GM12878 (cell line): ENCODE data around the gene NFATC2. TPM values are rescaled to one million over a fixed set of nuclear protein-coding genes. Genes with fewer than 3 reads are reported as not detected.

Source experiments
- BRCA1 ChIP-seq: IDR thresholded peaks from 2 replicates; pipeline ENCODE4 v1.6.1; 2011; ENCODE audit warnings: low read depth, low read length, improper control_type of control experiment
- DPF2 ChIP-seq: fragments of 450-650 bp; IDR thresholded peaks from 2 replicates; pipeline ENCODE4 v1.6.1; 2017; ENCODE audit warnings: mild to moderate bottlenecking
- EP300 ChIP-seq, 2 experiments: fragments of 150-350 bp in 1 of 2; IDR thresholded peaks; 2 replicates each; pipeline ENCODE4 v1.6.1; 2011 to 2012; ENCODE audit warnings: low read depth in 2 of 2, low read length in 2 of 2, borderline replicate concordance in 1 of 2, improper control_type of control experiment in 1 of 2, inconsistent platforms in 1 of 2; ENCODE audit not compliant: control insufficient read depth in 1 of 2
- ESRRA ChIP-seq: IDR thresholded peaks from 2 replicates; pipeline ENCODE4 v1.6.1; 2012; ENCODE audit warnings: mild to moderate bottlenecking, low read length, improper control_type of control experiment
- NR2F1 ChIP-seq: fragments of 450-650 bp; conservative IDR thresholded peaks from 2 replicates; pipeline ENCODE4 v1.6.1; 2017; ENCODE audit warnings: mild to moderate bottlenecking
- POLR2AphosphoS2 ChIP-seq: IDR thresholded peaks from 2 replicates; pipeline ENCODE4 v1.6.1; 2011; ENCODE audit warnings: low read depth, mild to moderate bottlenecking, low read length, improper control_type of control experiment, moderate library complexity
- POU2F2 ChIP-seq: IDR thresholded peaks from 3 replicates; pipeline ENCODE4 v1.6.1; 2011; ENCODE audit warnings: low read depth, mild to moderate bottlenecking, low read length, borderline replicate concordance
- SIN3A ChIP-seq: IDR thresholded peaks from 2 replicates; pipeline ENCODE4 v1.6.1; 2012; ENCODE audit warnings: low read depth, low read length, improper control_type of control experiment
- SMARCA5 ChIP-seq: fragments of 450-650 bp; IDR thresholded peaks from 2 replicates; pipeline ENCODE4 v1.6.1; 2017; ENCODE audit warnings: mild to moderate bottlenecking
- SP1 ChIP-seq: IDR thresholded peaks from one replicate; pipeline ENCODE4 v1.6.1; 2011; ENCODE audit warnings: low read depth, low read length
- STAT1 ChIP-seq: fragments of 450-650 bp; conservative IDR thresholded peaks from 2 replicates; pipeline ENCODE4 v1.6.1; 2014; ENCODE audit warnings: antibody characterized with exemption, mild to moderate bottlenecking
- TBL1XR1 ChIP-seq: IDR thresholded peaks from 2 replicates; pipeline ENCODE4 v1.6.1; 2012; ENCODE audit warnings: low read depth, low read length, improper control_type of control experiment
- ZNF274 ChIP-seq: IDR thresholded peaks from one replicate; pipeline ENCODE4 v1.8.0; 2011; ENCODE audit not compliant: insufficient read length, insufficient read depth
- polyA plus RNA-seq, 11 experiments: library from polyadenylated mRNA; depleted of rRNA in 4 of 11; unstranded in 6 of 11; stranded (reverse) in 5 of 11; fragments of >200 nt; fragmentation: Nextera tagmentation in 4 of 11; fragmentation: Illumina TruSeq in 1 of 11; extraction: Ambion mirVana in 4 of 11; extraction: Trizol in 1 of 11; gene quantifications; 1 replicate in 1 of 11; 2 replicates in 10 of 11; pipeline versions ENCODE4 v1.2.1 to v1.2.3, GENCODE V29; 2011 to 2016; ENCODE audit warnings: inconsistent platforms in 2 of 11, missing spikeins in 2 of 11, low read depth in 1 of 11
- total RNA-seq, 4 experiments: library from RNA; depleted of rRNA in 3 of 4; stranded (reverse); fragments of >200 nt in 3 of 4; fragmentation: Illumina TruSeq in 1 of 4; extraction: Trizol in 1 of 4; gene quantifications; 2 replicates each; pipeline versions ENCODE4 v1.2.1 to v1.2.3, GENCODE V29; 2013 to 2021
- TF ChIP-seq, protein P1 (sequence below): IDR thresholded peaks from 2 replicates; pipeline ENCODE4 v1.6.1; 2012; ENCODE audit warnings: low read depth, low read length, improper control_type of control experiment
- TF ChIP-seq, protein P2 (sequence below): fragments of 450-650 bp; formaldehyde crosslinking; IDR thresholded peaks from 2 replicates; pipeline ENCODE4 v1.5.0; 2022; ENCODE audit warnings: mild to moderate bottlenecking, missing genetic modification characterization
- TF ChIP-seq, protein P3 (sequence below): IDR thresholded peaks from 2 replicates; pipeline ENCODE4 v1.6.1; 2012; ENCODE audit warnings: improper control_type of control experiment, low read depth, low read length; ENCODE audit not compliant: insufficient replicate concordance
- TF ChIP-seq, protein P4 (sequence below): IDR thresholded peaks from 2 replicates; pipeline ENCODE4 v1.6.1; 2011; ENCODE audit warnings: borderline replicate concordance, low read depth, mild to moderate bottlenecking, moderate library complexity, low read length; ENCODE audit not compliant: insufficient read depth, poor library complexity, severe bottlenecking

Gene NFATC2
- total and polyA plus RNA-seq, 10 of the 15 experiments (the other 5 are each of a cell fraction or from before 2014, with no cell fraction given): 3.3 to 20.0 (median 7.3) TPM

DNA sequence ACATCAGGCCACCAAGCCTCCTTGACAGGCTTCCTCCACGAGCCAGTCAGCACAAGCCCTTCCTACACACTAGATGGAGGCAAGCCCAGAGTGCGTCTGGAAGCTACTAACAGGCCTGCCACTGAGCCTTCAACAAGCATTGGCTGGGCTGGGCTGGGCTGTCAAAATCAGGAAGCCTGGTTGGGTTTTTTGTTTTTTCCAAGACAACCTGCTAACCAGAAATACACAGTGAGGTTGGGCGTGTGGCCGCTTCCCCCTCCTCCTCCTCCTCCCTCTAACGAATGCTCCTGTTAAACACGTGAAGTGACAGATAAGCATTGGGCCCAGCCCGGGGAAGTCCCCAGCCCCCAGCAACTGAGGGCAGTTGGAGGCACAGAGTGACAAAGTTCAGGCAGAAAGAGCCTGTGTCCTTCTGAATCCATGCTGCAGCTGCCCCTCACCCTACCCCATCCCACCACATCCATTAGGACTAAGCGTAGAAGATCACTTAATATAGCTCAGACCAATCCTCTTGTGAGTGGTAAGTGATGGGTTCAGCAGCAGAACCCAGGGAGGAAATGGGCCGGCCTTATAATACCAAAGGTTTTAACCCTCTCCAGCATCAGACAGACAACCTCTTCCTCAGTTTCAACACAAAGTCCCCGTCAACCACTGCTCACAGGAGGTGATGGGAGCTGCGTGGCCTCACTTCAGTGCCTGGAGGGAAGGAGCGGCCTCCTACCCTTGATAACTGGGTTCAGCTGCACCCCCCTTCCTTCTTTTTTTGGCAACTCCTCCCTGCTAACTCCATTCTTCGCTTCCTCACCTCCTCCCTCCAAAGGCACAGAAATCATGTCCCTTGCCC, 1.1 kb downstream of the NFATC2 start (continued):
- TF ChIP-seq, protein P1, sequence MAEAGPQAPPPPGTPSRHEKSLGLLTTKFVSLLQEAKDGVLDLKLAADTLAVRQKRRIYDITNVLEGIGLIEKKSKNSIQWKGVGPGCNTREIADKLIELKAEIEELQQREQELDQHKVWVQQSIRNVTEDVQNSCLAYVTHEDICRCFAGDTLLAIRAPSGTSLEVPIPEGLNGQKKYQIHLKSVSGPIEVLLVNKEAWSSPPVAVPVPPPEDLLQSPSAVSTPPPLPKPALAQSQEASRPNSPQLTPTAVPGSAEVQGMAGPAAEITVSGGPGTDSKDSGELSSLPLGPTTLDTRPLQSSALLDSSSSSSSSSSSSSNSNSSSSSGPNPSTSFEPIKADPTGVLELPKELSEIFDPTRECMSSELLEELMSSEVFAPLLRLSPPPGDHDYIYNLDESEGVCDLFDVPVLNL: no peak
- TF ChIP-seq TBL1XR1 (no peak), POU2F2 (no peak), SMARCA5 (no peak), ZNF274 (no peak), EP300 (IDR thresholded peaks at IDR 0.05; ENCODE audit: borderline replicate concordance in 1 of 2, control insufficient read depth in 1 of 2, low read depth in 2 of 2, low read length in 2 of 2) (peak in 1 of 2 experiments; percentile 66; a peak in 2 of 4 replicates), BRCA1 (no peak), SIN3A (no peak), ESRRA (no peak), STAT1 (no peak), NR2F1 (no peak), SP1 (no peak), DPF2 (no peak; the same call in 1 of the 2 replicates), POLR2AphosphoS2 (no peak)
- TF ChIP-seq, protein P2, sequence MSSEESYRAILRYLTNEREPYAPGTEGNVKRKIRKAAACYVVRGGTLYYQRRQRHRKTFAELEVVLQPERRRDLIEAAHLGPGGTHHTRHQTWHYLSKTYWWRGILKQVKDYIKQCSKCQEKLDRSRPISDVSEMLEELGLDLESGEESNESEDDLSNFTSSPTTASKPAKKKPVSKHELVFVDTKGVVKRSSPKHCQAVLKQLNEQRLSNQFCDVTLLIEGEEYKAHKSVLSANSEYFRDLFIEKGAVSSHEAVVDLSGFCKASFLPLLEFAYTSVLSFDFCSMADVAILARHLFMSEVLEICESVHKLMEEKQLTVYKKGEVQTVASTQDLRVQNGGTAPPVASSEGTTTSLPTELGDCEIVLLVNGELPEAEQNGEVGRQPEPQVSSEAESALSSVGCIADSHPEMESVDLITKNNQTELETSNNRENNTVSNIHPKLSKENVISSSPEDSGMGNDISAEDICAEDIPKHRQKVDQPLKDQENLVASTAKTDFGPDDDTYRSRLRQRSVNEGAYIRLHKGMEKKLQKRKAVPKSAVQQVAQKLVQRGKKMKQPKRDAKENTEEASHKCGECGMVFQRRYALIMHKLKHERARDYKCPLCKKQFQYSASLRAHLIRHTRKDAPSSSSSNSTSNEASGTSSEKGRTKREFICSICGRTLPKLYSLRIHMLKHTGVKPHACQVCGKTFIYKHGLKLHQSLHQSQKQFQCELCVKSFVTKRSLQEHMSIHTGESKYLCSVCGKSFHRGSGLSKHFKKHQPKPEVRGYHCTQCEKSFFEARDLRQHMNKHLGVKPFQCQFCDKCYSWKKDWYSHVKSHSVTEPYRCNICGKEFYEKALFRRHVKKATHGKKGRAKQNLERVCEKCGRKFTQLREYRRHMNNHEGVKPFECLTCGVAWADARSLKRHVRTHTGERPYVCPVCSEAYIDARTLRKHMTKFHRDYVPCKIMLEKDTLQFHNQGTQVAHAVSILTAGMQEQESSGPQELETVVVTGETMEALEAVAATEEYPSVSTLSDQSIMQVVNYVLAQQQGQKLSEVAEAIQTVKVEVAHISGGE (CRISPR knock-in tag): no peak
- TF ChIP-seq, protein P3, sequence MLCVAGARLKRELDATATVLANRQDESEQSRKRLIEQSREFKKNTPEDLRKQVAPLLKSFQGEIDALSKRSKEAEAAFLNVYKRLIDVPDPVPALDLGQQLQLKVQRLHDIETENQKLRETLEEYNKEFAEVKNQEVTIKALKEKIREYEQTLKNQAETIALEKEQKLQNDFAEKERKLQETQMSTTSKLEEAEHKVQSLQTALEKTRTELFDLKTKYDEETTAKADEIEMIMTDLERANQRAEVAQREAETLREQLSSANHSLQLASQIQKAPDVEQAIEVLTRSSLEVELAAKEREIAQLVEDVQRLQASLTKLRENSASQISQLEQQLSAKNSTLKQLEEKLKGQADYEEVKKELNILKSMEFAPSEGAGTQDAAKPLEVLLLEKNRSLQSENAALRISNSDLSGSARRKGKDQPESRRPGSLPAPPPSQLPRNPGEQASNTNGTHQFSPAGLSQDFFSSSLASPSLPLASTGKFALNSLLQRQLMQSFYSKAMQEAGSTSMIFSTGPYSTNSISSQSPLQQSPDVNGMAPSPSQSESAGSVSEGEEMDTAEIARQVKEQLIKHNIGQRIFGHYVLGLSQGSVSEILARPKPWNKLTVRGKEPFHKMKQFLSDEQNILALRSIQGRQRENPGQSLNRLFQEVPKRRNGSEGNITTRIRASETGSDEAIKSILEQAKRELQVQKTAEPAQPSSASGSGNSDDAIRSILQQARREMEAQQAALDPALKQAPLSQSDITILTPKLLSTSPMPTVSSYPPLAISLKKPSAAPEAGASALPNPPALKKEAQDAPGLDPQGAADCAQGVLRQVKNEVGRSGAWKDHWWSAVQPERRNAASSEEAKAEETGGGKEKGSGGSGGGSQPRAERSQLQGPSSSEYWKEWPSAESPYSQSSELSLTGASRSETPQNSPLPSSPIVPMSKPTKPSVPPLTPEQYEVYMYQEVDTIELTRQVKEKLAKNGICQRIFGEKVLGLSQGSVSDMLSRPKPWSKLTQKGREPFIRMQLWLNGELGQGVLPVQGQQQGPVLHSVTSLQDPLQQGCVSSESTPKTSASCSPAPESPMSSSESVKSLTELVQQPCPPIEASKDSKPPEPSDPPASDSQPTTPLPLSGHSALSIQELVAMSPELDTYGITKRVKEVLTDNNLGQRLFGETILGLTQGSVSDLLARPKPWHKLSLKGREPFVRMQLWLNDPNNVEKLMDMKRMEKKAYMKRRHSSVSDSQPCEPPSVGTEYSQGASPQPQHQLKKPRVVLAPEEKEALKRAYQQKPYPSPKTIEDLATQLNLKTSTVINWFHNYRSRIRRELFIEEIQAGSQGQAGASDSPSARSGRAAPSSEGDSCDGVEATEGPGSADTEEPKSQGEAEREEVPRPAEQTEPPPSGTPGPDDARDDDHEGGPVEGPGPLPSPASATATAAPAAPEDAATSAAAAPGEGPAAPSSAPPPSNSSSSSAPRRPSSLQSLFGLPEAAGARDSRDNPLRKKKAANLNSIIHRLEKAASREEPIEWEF: no peak
- TF ChIP-seq, protein P4, sequence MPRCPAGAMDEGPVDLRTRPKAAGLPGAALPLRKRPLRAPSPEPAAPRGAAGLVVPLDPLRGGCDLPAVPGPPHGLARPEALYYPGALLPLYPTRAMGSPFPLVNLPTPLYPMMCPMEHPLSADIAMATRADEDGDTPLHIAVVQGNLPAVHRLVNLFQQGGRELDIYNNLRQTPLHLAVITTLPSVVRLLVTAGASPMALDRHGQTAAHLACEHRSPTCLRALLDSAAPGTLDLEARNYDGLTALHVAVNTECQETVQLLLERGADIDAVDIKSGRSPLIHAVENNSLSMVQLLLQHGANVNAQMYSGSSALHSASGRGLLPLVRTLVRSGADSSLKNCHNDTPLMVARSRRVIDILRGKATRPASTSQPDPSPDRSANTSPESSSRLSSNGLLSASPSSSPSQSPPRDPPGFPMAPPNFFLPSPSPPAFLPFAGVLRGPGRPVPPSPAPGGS: no peak
